ENCODE results near the gene PBX3. TPM values are rescaled to one million over a fixed set of nuclear protein-coding genes. Genes with fewer than 3 reads are reported as not detected.

PBX3 gene
- total and polyA plus RNA-seq, 10 of the 15 experiments (the other 5 are each of a cell fraction or from before 2014, with no cell fraction given), result 6.7 to 146 (median 22.2) TPM

- FAIRE-seq (no peak), ATAC-seq (no peak), DNase-seq (ENCODE audit: low read depth, low spot score) (no peak)
- no peak overlapping the region for H2AFZ ChIP-seq (ENCODE audit: control insufficient read depth, low read depth, low read length)
- H3K4me1 ChIP-seq (ENCODE audit: control insufficient read depth, insufficient read depth, low read length), result no peaks in the 10 kb centered on the region
- SMC1A ChIA-PET (ENCODE audit: uncharacterized antibody, unreplicated experiment), result interaction anchor here (0.8 to 1.6 kb wide), 6 partner anchors 9 to 361 kb away, joined by 3 to 5 read pairs (median 4); no protein-coding TSS in a partner anchor
- RAD21 ChIA-PET (ENCODE audit: unreplicated experiment), result no interaction called here
- H3K36me3 ChIP-seq (ENCODE audit: control insufficient read depth in 2 of 2, insufficient read depth in 2 of 2, low read length in 1 of 2), result peaks cover 0 to 4% of the 10 kb centered on the region in 2 experiments; a peak in 2 of 4 replicates
- no TSS peak for BruUV-seq (replicated peaks)
- POLR2A ChIA-PET, result no interaction called here
- no peaks in the 10 kb centered on the region for H3K27me3 ChIP-seq (replicated peaks in 1 of 2; ENCODE audit: control insufficient read depth in 2 of 2, insufficient read depth in 2 of 2, low read length in 1 of 2)
- TF ChIP-seq POLR2AphosphoS5 (IDR thresholded peaks at IDR 0.05; ENCODE audit: low read length) (no peak), NFIC (IDR thresholded peaks at IDR 0.05; ENCODE audit: low read depth, low read length) (no peak), FOXK2 (IDR thresholded peaks at IDR 0.05) (no peak), HCFC1 (IDR thresholded peaks at IDR 0.05; ENCODE audit: low read length) (no peak), IKZF1 (conservative IDR thresholded peaks at IDR 0.05) (no peak), NBN (IDR thresholded peaks at IDR 0.05) (no peak), ATF2 (IDR thresholded peaks at IDR 0.05; ENCODE audit: low read length) (no peak), PBX3 (IDR thresholded peaks at IDR 0.05; ENCODE audit: insufficient replicate concordance, low read depth, low read length) (no peak), SREBF1 (IDR thresholded peaks at IDR 0.05; ENCODE audit: low read length) (no peak), MEF2B (IDR thresholded peaks at IDR 0.05; ENCODE audit: partially characterized antibody, poor library complexity, severe bottlenecking) (no peak), CREB1 (IDR thresholded peaks at IDR 0.05; ENCODE audit: low read depth) (no peak), CHD4 (IDR thresholded peaks at IDR 0.05) (no peak), TCF12 (IDR thresholded peaks at IDR 0.05; ENCODE audit: low read depth, low read length) (no peak), PRDM15 (CRISPR knock-in tag; IDR thresholded peaks at IDR 0.05) (no peak), ZNF24 (IDR thresholded peaks at IDR 0.05) (no peak), EED (IDR thresholded peaks at IDR 0.05; ENCODE audit: low read depth) (no peak), MYC (IDR thresholded peaks at IDR 0.05; ENCODE audit: insufficient read depth, insufficient read length, insufficient replicate concordance, low read length, severe bottlenecking) (no peak), ZBTB4 (CRISPR knock-in tag; IDR thresholded peaks at IDR 0.05) (no peak)
- in situ Hi-C loops (cut with MboI), result no loop called here
- CTCF ChIA-PET, result interaction anchor here (0.9 to 2.4 kb wide), 6 partner anchors 8 to 361 kb away, joined by 3 to 9 read pairs (median 3); no protein-coding TSS in a partner anchor
- H3K4me3 ChIP-seq, result no peak overlapping the region
- H4K20me1 ChIP-seq (ENCODE audit: control insufficient read depth, insufficient read depth), result no peaks in the 10 kb centered on the region
- no peak overlapping the region for H3K9ac ChIP-seq (ENCODE audit: control insufficient read depth, insufficient read depth, low read length)
- H3K27ac ChIP-seq (ENCODE audit: control insufficient read depth, insufficient read depth), result no peak overlapping the region
- H3K9me3 ChIP-seq (replicated peaks; ENCODE audit: control insufficient read depth, insufficient read depth, low read length), result no peaks in the 10 kb centered on the region
- intact Hi-C loops (cut with micrococcal nuclease; ENCODE audit: unreplicated experiment), result no loop called here
- no peaks in the 10 kb centered on the region; the same call in 1 of the 2 replicates for H3K79me2 ChIP-seq (ENCODE audit: control insufficient read depth, insufficient read depth, low read length)
- no peak overlapping the region for H3K4me2 ChIP-seq (ENCODE audit: control insufficient read depth, insufficient read depth)
Observed at GRCh38 chr9:125919565-125919964, 172.4 kb downstream of the PBX3 start.
